Measurements from ENCODE around the gene DDX41.

DNA sequence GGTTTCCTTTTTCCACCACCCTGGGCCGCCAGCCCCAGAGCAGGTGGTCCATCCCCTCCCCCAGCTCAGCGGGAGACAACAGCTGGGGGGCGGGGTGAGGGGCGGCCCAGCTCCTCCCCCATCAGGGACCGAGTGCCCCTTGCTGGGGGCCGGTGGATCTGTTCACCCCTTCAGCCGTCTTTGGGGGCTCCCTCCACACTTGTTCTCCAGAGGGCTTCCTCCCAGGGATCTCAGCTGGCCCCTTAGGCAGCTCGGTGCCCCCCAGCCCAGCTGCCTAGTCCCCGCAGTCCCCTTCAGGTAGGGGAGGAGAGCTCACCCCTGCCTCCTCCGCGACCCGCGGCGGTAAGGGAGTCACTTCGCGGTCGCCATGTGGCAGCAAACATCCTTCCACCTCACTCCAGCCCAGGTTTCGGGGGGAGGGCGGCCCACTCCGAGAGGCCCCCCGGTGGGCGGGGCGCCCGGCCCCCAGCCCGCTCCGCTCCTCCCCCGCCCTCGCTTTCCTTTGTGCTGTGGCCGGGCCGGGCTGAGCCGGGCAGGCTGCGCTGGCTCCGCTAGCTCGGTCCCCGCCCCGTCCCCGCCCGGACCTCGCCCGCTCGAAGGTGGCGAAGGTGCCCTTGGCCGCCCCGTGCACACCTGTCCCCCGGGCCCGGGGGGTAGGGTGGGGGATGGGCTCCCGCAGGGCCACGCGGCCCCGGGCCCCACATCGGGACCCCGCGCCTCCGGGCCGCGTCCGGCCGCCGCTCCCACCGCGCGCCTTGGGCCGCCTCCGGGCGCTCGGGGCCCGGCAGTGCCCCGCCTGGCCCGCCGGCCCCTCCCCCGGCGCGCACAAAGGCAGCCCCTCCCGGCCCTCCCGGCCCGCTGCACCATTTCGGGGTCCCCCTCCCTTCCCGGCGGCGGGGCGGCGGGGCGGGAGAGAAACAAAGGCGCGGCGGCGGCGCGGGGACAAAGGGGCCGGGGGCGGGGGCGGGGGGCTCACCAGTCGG lies 44.0 kb downstream of the DDX41 start:
- TF ChIP-seq, protein P1, sequence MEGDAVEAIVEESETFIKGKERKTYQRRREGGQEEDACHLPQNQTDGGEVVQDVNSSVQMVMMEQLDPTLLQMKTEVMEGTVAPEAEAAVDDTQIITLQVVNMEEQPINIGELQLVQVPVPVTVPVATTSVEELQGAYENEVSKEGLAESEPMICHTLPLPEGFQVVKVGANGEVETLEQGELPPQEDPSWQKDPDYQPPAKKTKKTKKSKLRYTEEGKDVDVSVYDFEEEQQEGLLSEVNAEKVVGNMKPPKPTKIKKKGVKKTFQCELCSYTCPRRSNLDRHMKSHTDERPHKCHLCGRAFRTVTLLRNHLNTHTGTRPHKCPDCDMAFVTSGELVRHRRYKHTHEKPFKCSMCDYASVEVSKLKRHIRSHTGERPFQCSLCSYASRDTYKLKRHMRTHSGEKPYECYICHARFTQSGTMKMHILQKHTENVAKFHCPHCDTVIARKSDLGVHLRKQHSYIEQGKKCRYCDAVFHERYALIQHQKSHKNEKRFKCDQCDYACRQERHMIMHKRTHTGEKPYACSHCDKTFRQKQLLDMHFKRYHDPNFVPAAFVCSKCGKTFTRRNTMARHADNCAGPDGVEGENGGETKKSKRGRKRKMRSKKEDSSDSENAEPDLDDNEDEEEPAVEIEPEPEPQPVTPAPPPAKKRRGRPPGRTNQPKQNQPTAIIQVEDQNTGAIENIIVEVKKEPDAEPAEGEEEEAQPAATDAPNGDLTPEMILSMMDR (IDR thresholded peaks at IDR 0.05), result no peak
- peak in 1 of 4 donors; percentile 11 for TF ChIP-seq POLR2A (IDR thresholded peaks at IDR 0.05)

Measured in esophagus squamous epithelium (tissue), 4 donors.